WERI-Rb-1 (cell line): ENCODE data around the gene PREX1.
"Not testable (repeated sequence)": the region's sequence is repeated elsewhere in the genome, so short reads cannot be mapped to it uniquely, and the experiment has no call there.

Source experiments
- DNase-seq: peaks from one replicate; pipeline ENCODE4 v3.0.0-alpha.2; 2020
- H3K27ac ChIP-seq: fragments of 250-450 bp; sonication (Bioruptor Pico); 2 replicates; pipeline ENCODE4 v1.5.1; 2020; ENCODE audit warnings: mild to moderate bottlenecking, moderate library complexity
- H3K27me3 ChIP-seq: fragments of 250-450 bp; sonication (Bioruptor Pico); 2 replicates; pipeline ENCODE4 v1.5.1; 2021; ENCODE audit warnings: mild to moderate bottlenecking, low read depth, moderate library complexity; ENCODE audit not compliant: insufficient read depth, severe bottlenecking
- H3K36me3 ChIP-seq: fragments of 250-450 bp; sonication (Bioruptor Pico); 2 replicates; pipeline ENCODE4 v1.5.1; 2020; ENCODE audit warnings: mild to moderate bottlenecking, moderate library complexity
- H3K4me3 ChIP-seq: 2 replicates; pipeline ENCODE4 v1.5.1; 2011; ENCODE audit warnings: low read depth, mild to moderate bottlenecking, control low read depth, low read length
- H3K9me3 ChIP-seq: fragments of 250-450 bp; sonication (Bioruptor Pico); 2 replicates; pipeline ENCODE4 v1.5.1; 2021; ENCODE audit warnings: mild to moderate bottlenecking, moderate library complexity; ENCODE audit not compliant: severe bottlenecking
- CTCF ChIP-seq: IDR thresholded peaks from 2 replicates; pipeline ENCODE4 v1.5.1; 2011; ENCODE audit warnings: low read depth, mild to moderate bottlenecking, control low read depth, inconsistent platforms, low read length

The PREX1 gene

GRCh38 chr20:48827855-48828733 lies at the start of gene PREX1:
Gene PREX1 (minus strand): TSS chr20:48827999. CDS start chr20:48827860, 139 bp downstream.
- H3K27me3 ChIP-seq: no peaks in the 10 kb centered on the region

GRCh38 chr20:48877304-48877703 lies 49.5 kb upstream of the PREX1 start:
- H3K4me3 ChIP-seq: no peak overlapping the region
- H3K27ac ChIP-seq: no peak overlapping the region
- H3K9me3 ChIP-seq: no peaks in the 10 kb centered on the region
- H3K36me3 ChIP-seq: no peaks in the 10 kb centered on the region
- no peak for DNase-seq
- no peaks in the 10 kb centered on the region for H3K27me3 ChIP-seq
- TF ChIP-seq CTCF: no peak

More at GRCh38 chr20:48827855-48828733, at the start of gene PREX1:
- peak within 1 kb of the TSS; percentile 90 for H3K27ac ChIP-seq
- TF ChIP-seq CTCF: no peak
- DNase-seq: peak; percentile 84
- H3K36me3 ChIP-seq: peaks cover 7% of the 10 kb centered on the region; the same call in 1 of the 2 replicates
- H3K9me3 ChIP-seq: no peaks in the 10 kb centered on the region
- peak within 1 kb of the TSS; percentile 92 for H3K4me3 ChIP-seq

GRCh38 chr20:48875914-48876240 lies 48.1 kb upstream of the PREX1 start:
- H3K9me3 ChIP-seq: no peaks in the 10 kb centered on the region
- no peak for TF ChIP-seq CTCF
- H3K36me3 ChIP-seq: no peaks in the 10 kb centered on the region
- DNase-seq: peak; percentile 70
- peak overlapping the region; percentile 24 for H3K27ac ChIP-seq
- H3K27me3 ChIP-seq: no peaks in the 10 kb centered on the region
- H3K4me3 ChIP-seq: no peak overlapping the region

GRCh38 chr20:48875233-48875913 lies 47.6 kb upstream of the PREX1 start:
- DNase-seq: peak; percentile 40
- H3K27me3 ChIP-seq: no peaks in the 10 kb centered on the region
- no peak overlapping the region for H3K4me3 ChIP-seq
- no peak for TF ChIP-seq CTCF
- no peaks in the 10 kb centered on the region for H3K9me3 ChIP-seq
- peak overlapping the region; percentile 24; the same call in 1 of the 2 replicates for H3K27ac ChIP-seq
- H3K36me3 ChIP-seq: no peaks in the 10 kb centered on the region

GRCh38 chr20:48869442-48869841 lies 41.6 kb upstream of the PREX1 start:
- not testable (repeated sequence) for H3K9me3 ChIP-seq, H3K27ac ChIP-seq, DNase-seq, H3K4me3 ChIP-seq, H3K27me3 ChIP-seq, H3K36me3 ChIP-seq

GRCh38 chr20:48866936-48867335 lies 39.1 kb upstream of the PREX1 start:
- no peaks in the 10 kb centered on the region for H3K27me3 ChIP-seq
- H3K4me3 ChIP-seq: no peak overlapping the region
- no peak overlapping the region for H3K27ac ChIP-seq
- no peaks in the 10 kb centered on the region for H3K9me3 ChIP-seq
- H3K36me3 ChIP-seq: no peaks in the 10 kb centered on the region
- no peak for DNase-seq
- no peak for TF ChIP-seq CTCF
